ENCODE data around the gene MEOX2. TPM values are rescaled to one million over a fixed set of nuclear protein-coding genes. Genes with fewer than 3 reads are reported as not detected.

Gene MEOX2
- total RNA-seq, 1 experiment from 2014 or later: not detected

- Histone ChIP-seq H3K14ac (ENCODE audit: insufficient read depth, low read length) (no peak overlapping the region), H3K23me2 (ENCODE audit: insufficient read length, low read depth, low read length, poor library complexity, severe bottlenecking) (no peaks in the 10 kb centered on the region), H4K5ac (ENCODE audit: insufficient read length, low read depth, low read length) (no peak overlapping the region), H3K27me3 (ENCODE audit: insufficient read depth, low read length) (no peaks in the 10 kb centered on the region), H3K79me2 (ENCODE audit: insufficient read depth, low read length) (no peaks in the 10 kb centered on the region), H3K4ac (ENCODE audit: low read depth, low read length) (no peak overlapping the region), H2AFZ (ENCODE audit: low read length) (no peak overlapping the region), H3K9me3 (ENCODE audit: control insufficient read depth, low read depth, low read length) (no peaks in the 10 kb centered on the region), H3K27ac (ENCODE audit: insufficient read length, low read depth, low read length) (no peak overlapping the region), H2BK12ac (ENCODE audit: insufficient read length, low read depth, low read length) (no peak overlapping the region), H4K91ac (ENCODE audit: insufficient read length, low read depth, low read length) (no peak overlapping the region), H4K8ac (replicated peaks; ENCODE audit: insufficient read length, low read depth, low read length) (no peak overlapping the region), H3K18ac (ENCODE audit: insufficient read length, low read depth, low read length) (no peak overlapping the region), H3K56ac (ENCODE audit: insufficient read length, low read depth, low read length) (no peak overlapping the region), H3K4me2 (ENCODE audit: insufficient read depth, insufficient read length, low read length) (no peak overlapping the region), H3K4me1 (ENCODE audit: insufficient read depth, low read length) (no peaks in the 10 kb centered on the region), H2BK120ac (ENCODE audit: low read depth, low read length, poor library complexity, severe bottlenecking) (no peak overlapping the region), H2BK15ac (ENCODE audit: low read depth, low read length) (no peak overlapping the region), H4K20me1 (ENCODE audit: control insufficient read depth, insufficient read depth, insufficient read length) (no peaks in the 10 kb centered on the region), H3K23ac (ENCODE audit: insufficient read length, low read depth, low read length) (no peak overlapping the region), H3T11ph (ENCODE audit: low read length) (no peak overlapping the region), H2AK5ac (ENCODE audit: insufficient read length, low read length) (no peak overlapping the region), H2BK20ac (ENCODE audit: low read depth, low read length, poor library complexity, severe bottlenecking) (no peak overlapping the region), H3K9ac (ENCODE audit: extremely low read depth, insufficient read length, low read length) (no peak overlapping the region), H2BK5ac (ENCODE audit: insufficient read length, low read length) (no peak overlapping the region), H3K79me1 (ENCODE audit: insufficient read depth, low read depth, low read length, poor library complexity, severe bottlenecking) (no peaks in the 10 kb centered on the region)
- H3K4me3 Mint-ChIP-seq: no peak overlapping the region
- H3K9me3 Mint-ChIP-seq: no peaks in the 10 kb centered on the region
- no peaks in the 10 kb centered on the region; a peak in 1 of 4 replicates for H3K4me1 Mint-ChIP-seq
- no CpG with 5 or more reads among the region's 3 CpGs for WGBS (ENCODE audit: extremely low coverage, insufficient read length, low lambda C conversion rate)
- no peak overlapping the region for H3K27ac Mint-ChIP-seq
- DNase-seq: no peak
- H3K27me3 Mint-ChIP-seq (ENCODE audit: low read depth): no peaks in the 10 kb centered on the region
- no peaks in the 10 kb centered on the region for H3K36me3 Mint-ChIP-seq (ENCODE audit: insufficient read depth in 1 of 3, low read depth in 3 of 3)
- no peak for TF ChIP-seq CTCF (conservative IDR thresholded peaks at IDR 0.05)
Measured at GRCh38 chr7:15571301-15571878, 115.1 kb downstream of the MEOX2 start.
